Right lobe of liver (tissue), 6 donors: ENCODE data around the gene ATP11B. TPM values are rescaled to one million over a fixed set of nuclear protein-coding genes. Genes with fewer than 3 reads are reported as not detected.
"Not testable (repeated sequence)": the region's sequence is repeated elsewhere in the genome, so short reads cannot be mapped to it uniquely, and the experiment has no call there.

ENCODE experiments used
- ATAC-seq, 4 donors: fragments of 200-7000 bp; cut with Tn5 transposase; one replicate each; pipeline ENCODE4 v1.9.1; 2020; ENCODE audit warnings: mild to moderate bottlenecking in 4 of 4, moderate library complexity in 4 of 4
- DNase-seq, 3 donors: peaks; one replicate each; pipeline ENCODE4 v3.0.0-alpha.2; 2020
- H3K27ac ChIP-seq, 3 donors: fragments of 200-600 bp; one replicate each; pipeline ENCODE4 v1.8.0; 2022
- H3K27me3 ChIP-seq, 2 donors: fragments of 200-600 bp; one replicate each; pipeline ENCODE4 v1.8.0; 2022
- H3K36me3 ChIP-seq, 4 donors: fragments of 200-600 bp; sonication (generic) in 1 of 4; one replicate each; pipeline versions ENCODE4 v1.5.1 to v1.8.0; 2017 to 2022; ENCODE audit warnings: control low read depth in 1 of 4
- H3K4me1 ChIP-seq, 4 donors: fragments of 200-600 bp; sonication (generic) in 1 of 4; one replicate each; pipeline versions ENCODE4 v1.5.1 to v1.8.0; 2017 to 2022; ENCODE audit warnings: control low read depth in 1 of 4
- H3K4me3 ChIP-seq, 3 donors: fragments of 200-600 bp; one replicate each; pipeline ENCODE4 v1.8.0; 2022
- H3K9me3 ChIP-seq, 4 donors: fragments of 200-600 bp; sonication (generic) in 1 of 4; one replicate each; pipeline versions ENCODE4 v1.5.1 to v1.8.0; 2017 to 2022; ENCODE audit warnings: control low read depth in 1 of 4
- CTCF ChIP-seq, 4 donors: fragments of 200-600 bp in 3 of 4; fragments of 450-650 bp in 1 of 4; IDR thresholded peaks; one replicate each; pipeline versions ENCODE4 v1.5.1 to v1.8.0; 2016 to 2022; ENCODE audit warnings: antibody characterized with exemption in 4 of 4, mild to moderate bottlenecking in 2 of 4
- POLR2A ChIP-seq: fragments of 450-650 bp; IDR thresholded peaks from one replicate; pipeline ENCODE4 v1.6.1; 2017; ENCODE audit warnings: antibody characterized with exemption, mild to moderate bottlenecking
- WGBS: methylation state at CpG from one replicate; pipeline ENCODE4 v1.1.6; 2018; ENCODE audit warnings: low coverage, low lambda C conversion rate; ENCODE audit not compliant: insufficient coverage; ENCODE audit errors: missing lambda C conversion rate; 5-methylcytosine and 5-hydroxymethylcytosine counted together
- intact Hi-C, 2 donors: fragments of 100-400 bp; cut with DNase I; formaldehyde crosslinking; loops; one replicate each; pipeline versions ENCODE4 v1.11.2 to v1.14.1; 2022
- total RNA-seq, 6 experiments: library from RNA; depleted of rRNA in 2 of 6; stranded (reverse); fragments of >200 nt in 2 of 6; fragmentation: NEBNext Ultra II Directional in 3 of 6; extraction: Animal tissue kit (Norgen Biotek cat#: 25700) in 3 of 6; gene quantifications; one replicate each; pipeline versions ENCODE4 v1.1.0 to v1.2.4, GENCODE V29; 2016 to 2023
- donor health status: DM: no; HTN: yes; CAD: no.
- donor health status: DM: no; HTN: no; CAD: no.
- donor health status: DM: no; HTN: no; CAD: no.
- donor health status: DM: no; HTN: yes; CAD: no.
- donor health status: DM: no; HTN: yes; CAD: no.

The ATP11B gene
- total RNA-seq, 6 experiments from 2014 or later, result 25.1 to 36.3 (median 27.8) TPM

GRCh38 chr3:182816181-182816580 is 22.9 kb downstream of the ATP11B start:
- TF ChIP-seq CTCF (IDR thresholded peaks at IDR 0.05) (no peak), POLR2A (no peak)
- WGBS, result 18% methylated on average over 1 of the region's 1 CpG
- no peaks in the 10 kb centered on the region for H3K9me3 ChIP-seq
- H3K4me3 ChIP-seq, result no peak overlapping the region
- intact Hi-C loops, result no loop called here
- no peak overlapping the region for H3K27ac ChIP-seq
- ATAC-seq (peak in 3 of 4 donors; percentile 43 to 64 (median 54)), DNase-seq (no peak)
- peaks cover 0 to 8% (median 0%) of the 10 kb centered on the region in 4 donors for H3K4me1 ChIP-seq
- no peaks in the 10 kb centered on the region for H3K36me3 ChIP-seq
- H3K27me3 ChIP-seq, result no peaks in the 10 kb centered on the region

- 76% methylated on average over 4 of the region's 4 CpGs for WGBS
- no peak overlapping the region for H3K27ac ChIP-seq
- no peaks in the 10 kb centered on the region for H3K27me3 ChIP-seq
- DNase-seq, result no peak
- peaks cover 0 to 5% (median 0%) of the 10 kb centered on the region in 4 donors for H3K36me3 ChIP-seq
- no peak for ATAC-seq
- no peak for TF ChIP-seq CTCF (IDR thresholded peaks at IDR 0.05)
- TF ChIP-seq POLR2A, result no peak
- no peaks in the 10 kb centered on the region for H3K9me3 ChIP-seq
- peaks cover 0 to 8% (median 0%) of the 10 kb centered on the region in 4 donors for H3K4me1 ChIP-seq
- no peak overlapping the region for H3K4me3 ChIP-seq
- intact Hi-C loops, result no loop called here
These were observed 25.1 kb downstream of the ATP11B start for GRCh38 chr3:182818296-182818978.

- Histone ChIP-seq H3K9me3 (no peaks in the 10 kb centered on the region), H3K27ac (no peak overlapping the region), H3K4me1 (peaks cover 0 to 2% (median 0%) of the 10 kb centered on the region in 4 donors), H3K36me3 (peaks cover 0 to 5% (median 0%) of the 10 kb centered on the region in 4 donors), H3K27me3 (no peaks in the 10 kb centered on the region), H3K4me3 (no peak overlapping the region)
- WGBS, result 91% methylated on average over 4 of the region's 4 CpGs
- no peak for ATAC-seq
- no peak for DNase-seq
- intact Hi-C loops, result no loop called here
- TF ChIP-seq POLR2A (no peak), CTCF (IDR thresholded peaks at IDR 0.05) (no peak)
These were observed 28.1 kb downstream of the ATP11B start for GRCh38 chr3:182821221-182821981.

GRCh38 chr3:182822260-182822659 is 29.0 kb downstream of the ATP11B start:
- H3K36me3 ChIP-seq, result not testable (repeated sequence)
- 100% methylated on average over 2 of the region's 5 CpGs for WGBS

GRCh38 chr3:182824957-182825356 is 31.7 kb downstream of the ATP11B start:
- no peak overlapping the region for H3K4me3 ChIP-seq
- intact Hi-C loops, result no loop called here
- H3K36me3 ChIP-seq, result peaks cover 0 to 5% (median 0%) of the 10 kb centered on the region in 4 donors
- no peaks in the 10 kb centered on the region for H3K9me3 ChIP-seq
- no peaks in the 10 kb centered on the region for H3K4me1 ChIP-seq
- no peak for TF ChIP-seq POLR2A
- TF ChIP-seq CTCF (IDR thresholded peaks at IDR 0.05), result no peak
- DNase-seq (no peak), ATAC-seq (peak in 1 of 4 donors; percentile 26)
- H3K27me3 ChIP-seq, result no peaks in the 10 kb centered on the region
- no peak overlapping the region for H3K27ac ChIP-seq

More at GRCh38 chr3:182822260-182822659, 29.0 kb downstream of the ATP11B start:
- DNase-seq, H3K27ac ChIP-seq, H3K4me1 ChIP-seq, H3K9me3 ChIP-seq, H3K27me3 ChIP-seq, H3K4me3 ChIP-seq, intact Hi-C loops, ATAC-seq: not testable (repeated sequence)
